ENCODE data around the gene CCDC61. TPM values are rescaled to one million over a fixed set of nuclear protein-coding genes. Genes with fewer than 3 reads are reported as not detected.

Gene CCDC61
- total RNA-seq, 1 donor from 2014 or later: 9.5 TPM

DNA sequence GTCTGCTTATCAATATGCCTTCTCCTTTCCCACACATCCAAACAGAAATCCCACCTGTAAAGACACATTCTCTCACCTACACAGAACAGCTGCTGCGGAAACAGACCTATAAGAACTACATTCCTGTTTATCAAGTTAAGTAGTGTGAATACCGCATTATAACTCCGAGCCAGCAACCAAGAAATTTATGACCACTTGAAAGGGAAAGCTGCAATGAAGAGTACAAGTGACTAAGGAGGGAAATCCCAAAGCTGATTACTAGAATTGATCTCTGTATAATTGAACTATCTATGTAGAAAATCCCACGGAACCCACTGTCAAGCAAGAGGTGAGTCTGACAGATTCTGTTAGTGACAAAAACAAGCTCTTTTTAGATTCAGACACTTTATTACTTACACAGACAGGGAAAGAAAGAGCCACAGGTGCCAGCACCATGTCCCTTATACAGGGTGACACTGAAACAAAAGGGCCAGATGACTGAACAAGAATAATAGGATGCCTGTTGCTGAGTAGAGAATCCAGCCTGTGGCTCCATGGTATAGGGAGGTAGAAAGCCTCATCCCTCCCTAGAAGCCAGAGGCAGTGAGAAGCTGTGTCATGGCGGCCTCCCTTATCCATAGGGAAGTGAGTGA, 47.1 kb downstream of the CCDC61 start:
- no peak for DNase-seq (ENCODE audit: low spot score)
- TF ChIP-seq, protein P1, sequence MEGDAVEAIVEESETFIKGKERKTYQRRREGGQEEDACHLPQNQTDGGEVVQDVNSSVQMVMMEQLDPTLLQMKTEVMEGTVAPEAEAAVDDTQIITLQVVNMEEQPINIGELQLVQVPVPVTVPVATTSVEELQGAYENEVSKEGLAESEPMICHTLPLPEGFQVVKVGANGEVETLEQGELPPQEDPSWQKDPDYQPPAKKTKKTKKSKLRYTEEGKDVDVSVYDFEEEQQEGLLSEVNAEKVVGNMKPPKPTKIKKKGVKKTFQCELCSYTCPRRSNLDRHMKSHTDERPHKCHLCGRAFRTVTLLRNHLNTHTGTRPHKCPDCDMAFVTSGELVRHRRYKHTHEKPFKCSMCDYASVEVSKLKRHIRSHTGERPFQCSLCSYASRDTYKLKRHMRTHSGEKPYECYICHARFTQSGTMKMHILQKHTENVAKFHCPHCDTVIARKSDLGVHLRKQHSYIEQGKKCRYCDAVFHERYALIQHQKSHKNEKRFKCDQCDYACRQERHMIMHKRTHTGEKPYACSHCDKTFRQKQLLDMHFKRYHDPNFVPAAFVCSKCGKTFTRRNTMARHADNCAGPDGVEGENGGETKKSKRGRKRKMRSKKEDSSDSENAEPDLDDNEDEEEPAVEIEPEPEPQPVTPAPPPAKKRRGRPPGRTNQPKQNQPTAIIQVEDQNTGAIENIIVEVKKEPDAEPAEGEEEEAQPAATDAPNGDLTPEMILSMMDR (IDR thresholded peaks at IDR 0.05; ENCODE audit: unreplicated experiment): no peak
- H3K4me3 Mint-ChIP-seq (ENCODE audit: unreplicated experiment): no peak overlapping the region
- peaks cover 7% of the 10 kb centered on the region for H3K27me3 Mint-ChIP-seq (ENCODE audit: unreplicated experiment)
- no peaks in the 10 kb centered on the region for H3K9me3 Mint-ChIP-seq (ENCODE audit: unreplicated experiment)
- peaks cover 9% of the 10 kb centered on the region for H3K36me3 Mint-ChIP-seq (ENCODE audit: low read depth, unreplicated experiment)
- no peak overlapping the region for H3K27ac Mint-ChIP-seq (ENCODE audit: unreplicated experiment)
- no peaks in the 10 kb centered on the region for H3K4me1 Mint-ChIP-seq (ENCODE audit: unreplicated experiment)

DNA sequence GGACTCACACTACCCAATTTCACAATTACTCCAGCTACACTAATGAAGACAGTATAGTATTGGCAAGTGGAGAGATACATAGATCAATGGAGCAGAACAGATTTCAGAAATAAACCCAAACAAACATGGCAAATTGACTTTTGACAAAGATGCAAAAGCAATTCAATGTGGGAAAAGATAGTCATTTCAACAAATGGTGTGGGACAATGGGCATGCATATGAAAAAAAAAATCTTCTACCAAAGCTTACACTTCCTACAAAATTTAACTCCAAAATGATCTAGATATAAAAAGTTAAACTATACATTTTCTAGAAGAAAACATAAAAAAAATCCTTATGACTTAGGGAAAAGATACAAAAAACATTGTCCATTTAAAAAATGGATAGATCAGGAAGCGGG, 48.3 kb downstream of the CCDC61 start:
- Mint-ChIP-seq H3K4me3 (ENCODE audit: unreplicated experiment) (no peak overlapping the region), H3K9me3 (ENCODE audit: unreplicated experiment) (no peaks in the 10 kb centered on the region), H3K36me3 (ENCODE audit: low read depth, unreplicated experiment) (peaks cover 9% of the 10 kb centered on the region), H3K27me3 (ENCODE audit: unreplicated experiment) (peaks cover 7% of the 10 kb centered on the region), H3K27ac (ENCODE audit: unreplicated experiment) (no peak overlapping the region), H3K4me1 (ENCODE audit: unreplicated experiment) (no peaks in the 10 kb centered on the region)
- TF ChIP-seq, protein P1 (IDR thresholded peaks at IDR 0.05; ENCODE audit: unreplicated experiment): no peak
- no peak for DNase-seq (ENCODE audit: low spot score)

DNA sequence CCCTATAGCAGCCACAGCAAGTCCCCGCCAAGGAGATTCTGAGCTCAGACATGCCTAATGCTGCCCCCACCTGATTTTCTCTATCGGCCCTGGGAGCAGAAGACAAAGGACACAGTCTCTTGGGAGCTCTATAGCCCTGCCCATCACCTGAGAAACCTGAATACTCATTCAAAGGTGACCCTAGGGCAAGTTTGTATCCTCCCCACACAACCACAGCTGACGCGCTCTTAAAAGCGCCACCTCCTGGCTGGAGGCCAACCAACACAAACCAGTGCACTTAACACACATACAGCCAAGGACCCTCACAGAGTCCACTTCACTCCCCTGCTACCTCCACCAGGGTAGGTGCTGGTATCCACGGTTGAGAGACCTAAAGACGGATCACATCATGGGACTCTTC, 54.3 kb downstream of the CCDC61 start:
- Mint-ChIP-seq H3K27ac (ENCODE audit: unreplicated experiment) (no peak overlapping the region), H3K27me3 (ENCODE audit: unreplicated experiment) (no peaks in the 10 kb centered on the region), H3K4me3 (ENCODE audit: unreplicated experiment) (no peak overlapping the region), H3K9me3 (ENCODE audit: unreplicated experiment) (peaks cover 3% of the 10 kb centered on the region), H3K4me1 (ENCODE audit: unreplicated experiment) (no peaks in the 10 kb centered on the region), H3K36me3 (ENCODE audit: low read depth, unreplicated experiment) (no peaks in the 10 kb centered on the region)
- DNase-seq (ENCODE audit: low spot score): no peak
- TF ChIP-seq, protein P1 (IDR thresholded peaks at IDR 0.05; ENCODE audit: unreplicated experiment): no peak

DNA sequence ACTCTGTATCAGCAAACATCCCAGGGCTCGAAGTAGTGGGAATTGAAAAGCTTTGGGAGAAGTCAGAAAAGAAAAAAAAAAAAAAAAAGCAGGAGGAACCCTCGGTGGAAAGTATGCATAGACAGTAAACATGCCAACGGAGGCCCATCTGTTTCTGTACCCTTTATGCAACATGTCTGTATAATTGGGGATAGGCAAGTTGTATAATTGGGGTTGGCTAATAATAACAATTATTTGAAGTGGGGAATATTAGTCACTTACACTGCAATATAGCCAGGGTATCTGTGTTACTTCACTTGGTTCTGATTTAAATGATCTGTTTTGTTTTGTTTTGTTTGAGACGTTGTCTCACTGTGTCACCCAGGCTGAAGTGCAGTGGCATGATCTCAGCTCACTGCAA, 57.6 kb downstream of the CCDC61 start:
- H3K4me3 Mint-ChIP-seq (ENCODE audit: unreplicated experiment): no peak overlapping the region
- DNase-seq (ENCODE audit: low spot score): no peak
- H3K36me3 Mint-ChIP-seq (ENCODE audit: low read depth, unreplicated experiment): no peaks in the 10 kb centered on the region
- H3K4me1 Mint-ChIP-seq (ENCODE audit: unreplicated experiment): no peaks in the 10 kb centered on the region
- peaks cover 3% of the 10 kb centered on the region for H3K9me3 Mint-ChIP-seq (ENCODE audit: unreplicated experiment)
- H3K27ac Mint-ChIP-seq (ENCODE audit: unreplicated experiment): no peak overlapping the region
- TF ChIP-seq, protein P1 (IDR thresholded peaks at IDR 0.05; ENCODE audit: unreplicated experiment): no peak
- no peaks in the 10 kb centered on the region for H3K27me3 Mint-ChIP-seq (ENCODE audit: unreplicated experiment)

DNA sequence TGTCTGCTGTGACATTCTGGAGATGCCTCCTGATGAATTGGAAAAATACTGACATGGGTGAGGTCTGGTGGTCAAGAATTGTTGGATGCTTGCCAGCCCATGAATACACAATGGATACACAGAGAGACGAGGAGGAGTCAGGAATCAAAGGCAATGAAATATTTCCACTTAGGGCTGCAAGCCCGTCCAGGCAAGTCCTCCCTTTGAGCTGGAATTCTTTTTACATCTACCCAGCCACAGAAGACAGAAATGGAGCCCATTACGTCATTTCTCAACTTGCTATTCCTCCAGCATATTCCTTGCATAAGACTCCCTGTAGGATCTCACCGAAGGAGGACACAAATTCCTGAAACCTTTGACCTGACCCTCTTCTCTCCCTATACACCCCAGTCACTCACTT, 61.3 kb downstream of the CCDC61 start:
- Mint-ChIP-seq H3K36me3 (ENCODE audit: low read depth, unreplicated experiment) (no peaks in the 10 kb centered on the region), H3K4me3 (ENCODE audit: unreplicated experiment) (no peak overlapping the region), H3K27me3 (ENCODE audit: unreplicated experiment) (no peaks in the 10 kb centered on the region), H3K4me1 (ENCODE audit: unreplicated experiment) (no peaks in the 10 kb centered on the region), H3K9me3 (ENCODE audit: unreplicated experiment) (peaks cover 8% of the 10 kb centered on the region), H3K27ac (ENCODE audit: unreplicated experiment) (no peak overlapping the region)
- TF ChIP-seq, protein P1 (IDR thresholded peaks at IDR 0.05; ENCODE audit: unreplicated experiment): no peak
- DNase-seq (ENCODE audit: low spot score): no peak
